HepG2 (cell line): Measurements from ENCODE around the gene PACSIN1. TPM values are rescaled to one million over a fixed set of nuclear protein-coding genes. Genes with fewer than 3 reads are reported as not detected.
A peak's percentile ranks its signal among the peaks of the same experiment; 100 is the strongest.

ENCODE experiments used
- ATAC-seq: fragments of 200-7000 bp; cut with Tn5 transposase; 3 replicates; pipeline ENCODE4 v1.9.1; 2020; ENCODE audit warnings: mild to moderate bottlenecking, moderate library complexity
- BruUV-seq: library from RNA; stranded (reverse); fragments of 400-500 nt; replicated peaks from 2 replicates; lab custom pipeline; 2021; lab: Mats Ljungman, UMichigan
- CTCF ChIA-PET: fragments of 300-600 bp; formaldehyde crosslinking; extraction: SDS; loops from one replicate; lab custom pipeline; 2021; ENCODE audit warnings: low total read pairs, inconsistent platforms, low intra/inter-chr PET ratio; lab: Yijun Ruan, JAX
- POLR2A ChIA-PET: fragments of 350-600 bp; sonication (Branson Sonifier 250); formaldehyde crosslinking; loops from one replicate; lab custom pipeline; 2020; ENCODE audit warnings: antibody characterized with exemption, inconsistent platforms; lab: Yijun Ruan, JAX
- DNase-seq: peaks from one replicate; pipeline ENCODE4 v3.0.0-alpha.2; 2015; ENCODE audit warnings: low spot score
- FAIRE-seq: peaks from 3 replicates; lab custom pipeline; 2011; peaks lifted over from hg19 to GRCh38; lab: Jason Lieb, UNC
- H2AFZ ChIP-seq: one replicate; pipeline ENCODE4 v1.6.1; 2011; ENCODE audit warnings: low read length, inconsistent platforms
- H3K27ac ChIP-seq: fragments of 300-600 bp; 3 replicates; pipeline ENCODE4 v1.8.0; 2011; ENCODE audit warnings: mixed run types, mild to moderate bottlenecking, mixed read lengths, low read length, inconsistent platforms; ENCODE audit not compliant: insufficient read depth; ENCODE audit errors: extremely low read length
- H3K27me3 ChIP-seq, 2 experiments: fragments of 200-600 bp in 1 of 2; 2 replicates in 1 of 2; 3 replicates in 1 of 2; pipeline versions ENCODE4 v1.6.0 to v1.8.0; 2011; ENCODE audit warnings: low read length in 2 of 2, mild to moderate bottlenecking in 2 of 2, moderate library complexity in 2 of 2, inconsistent platforms in 1 of 2; ENCODE audit not compliant: insufficient read depth in 2 of 2, control insufficient read depth in 1 of 2
- H3K36me3 ChIP-seq, 2 experiments: fragments of 200-600 bp in 1 of 2; replicated peaks in 1 of 2; 2 replicates in 1 of 2; 3 replicates in 1 of 2; pipeline versions ENCODE4 v1.5.1 to v1.8.0; 2011; ENCODE audit warnings: low read length in 2 of 2, inconsistent platforms in 1 of 2; ENCODE audit not compliant: insufficient read depth in 2 of 2, control insufficient read depth in 1 of 2
- H3K4me1 ChIP-seq: 2 replicates; pipeline ENCODE4 v1.5.1; 2012; ENCODE audit warnings: low read length, inconsistent platforms; ENCODE audit not compliant: insufficient read depth
- H3K4me2 ChIP-seq: 2 replicates; pipeline ENCODE4 v1.6.0; 2011; ENCODE audit warnings: low read depth, low read length, inconsistent platforms
- H3K4me3 ChIP-seq, 3 experiments: fragments of 200-600 bp in 1 of 3; sonication (generic), shearing (Covaris generic) in 1 of 3; replicated peaks in 1 of 3; 2 replicates each; pipeline ENCODE4 v1.5.1; 2011 to 2016; ENCODE audit warnings: low read length in 3 of 3, inconsistent platforms in 2 of 3, low read depth in 2 of 3, mild to moderate bottlenecking in 2 of 3, control low read depth in 1 of 3, mixed read lengths in 1 of 3; ENCODE audit not compliant: insufficient read depth in 1 of 3
- H3K79me2 ChIP-seq: one replicate; pipeline ENCODE4 v1.6.1; 2011; ENCODE audit warnings: low read length, inconsistent platforms; ENCODE audit not compliant: insufficient read depth
- H3K9ac ChIP-seq: 2 replicates; pipeline ENCODE4 v1.6.0; 2011; ENCODE audit warnings: mild to moderate bottlenecking, low read depth, low read length, inconsistent platforms; ENCODE audit not compliant: insufficient read depth
- H3K9me3 ChIP-seq: 2 replicates; pipeline ENCODE4 v1.5.1; 2012; ENCODE audit warnings: mild to moderate bottlenecking, low read length
- H4K20me1 ChIP-seq: 2 replicates; pipeline ENCODE4 v1.6.0; 2011; ENCODE audit warnings: inconsistent platforms, mild to moderate bottlenecking, low read length, moderate library complexity; ENCODE audit not compliant: insufficient read depth
- GLI4 ChIP-seq: sonication (generic); formaldehyde crosslinking; IDR thresholded peaks from 2 replicates; pipeline ENCODE4 v1.5.1; 2020; ENCODE audit warnings: missing genetic modification reagents, mild to moderate bottlenecking, moderate library complexity, borderline replicate concordance
- HNRNPL ChIP-seq: fragments of 200-400 bp; formaldehyde crosslinking; IDR thresholded peaks from 2 replicates; pipeline ENCODE4 v1.6.1; 2017; ENCODE audit warnings: mild to moderate bottlenecking, low read depth, low read length
- HOXA3 ChIP-seq: sonication (generic); formaldehyde crosslinking; IDR thresholded peaks from 2 replicates; pipeline ENCODE4 v1.5.0; 2020; ENCODE audit warnings: missing genetic modification reagents
- MED13 ChIP-seq: sonication (generic); formaldehyde crosslinking; IDR thresholded peaks from 2 replicates; pipeline ENCODE4 v1.5.0; 2020; ENCODE audit warnings: missing genetic modification reagents
- TEAD3 ChIP-seq: optimal IDR thresholded peaks from 2 replicates; pipeline ENCODE3; 2016; ENCODE audit warnings: borderline replicate concordance
- WGBS: methylation state at CpG from one replicate; pipeline ENCODE4 v1.1.6; 2017; ENCODE audit warnings: low lambda C conversion rate; 5-methylcytosine and 5-hydroxymethylcytosine counted together
- in situ Hi-C: cut with HindIII; loops from 2 replicates; pipeline ENCODE4 v1.10.0; 2017; ENCODE audit warnings: low pct_unique_long_range_greater_than_20kb; ENCODE audit not compliant: extremely low pct_ligation_motif_present
- intact Hi-C: fragments of 100-400 bp; cut with micrococcal nuclease; formaldehyde crosslinking; loops from one replicate; pipeline ENCODE4 v1.10.0; 2022; ENCODE audit not compliant: unreplicated experiment
- polyA plus RNA-seq, 8 experiments: library from polyadenylated mRNA; depleted of rRNA in 3 of 8; stranded (reverse) in 7 of 8; unstranded in 1 of 8; fragments of >200 nt; fragmentation: Illumina TruSeq in 4 of 8; extraction: Trizol in 4 of 8; gene quantifications; 2 replicates each; pipeline versions ENCODE4 v1.2.1 to v1.2.3, GENCODE V29; 2011 to 2016; ENCODE audit warnings: low read depth in 4 of 8, missing spikeins in 1 of 8, mixed read lengths in 1 of 8; ENCODE audit not compliant: insufficient read depth in 1 of 8
- total RNA-seq, 5 experiments: library from RNA; depleted of rRNA; stranded (reverse); fragments of >200 nt; fragmentation: Illumina TruSeq; extraction: Trizol; gene quantifications; 2 replicates each; pipeline ENCODE4 v1.2.3, GENCODE V29; 2016; ENCODE audit warnings: low read depth in 1 of 5

PACSIN1 gene
- total and polyA plus RNA-seq, 2 of the 13 experiments (the other 11 are each of a cell fraction or from before 2014, with no cell fraction given) = not detected

DNA sequence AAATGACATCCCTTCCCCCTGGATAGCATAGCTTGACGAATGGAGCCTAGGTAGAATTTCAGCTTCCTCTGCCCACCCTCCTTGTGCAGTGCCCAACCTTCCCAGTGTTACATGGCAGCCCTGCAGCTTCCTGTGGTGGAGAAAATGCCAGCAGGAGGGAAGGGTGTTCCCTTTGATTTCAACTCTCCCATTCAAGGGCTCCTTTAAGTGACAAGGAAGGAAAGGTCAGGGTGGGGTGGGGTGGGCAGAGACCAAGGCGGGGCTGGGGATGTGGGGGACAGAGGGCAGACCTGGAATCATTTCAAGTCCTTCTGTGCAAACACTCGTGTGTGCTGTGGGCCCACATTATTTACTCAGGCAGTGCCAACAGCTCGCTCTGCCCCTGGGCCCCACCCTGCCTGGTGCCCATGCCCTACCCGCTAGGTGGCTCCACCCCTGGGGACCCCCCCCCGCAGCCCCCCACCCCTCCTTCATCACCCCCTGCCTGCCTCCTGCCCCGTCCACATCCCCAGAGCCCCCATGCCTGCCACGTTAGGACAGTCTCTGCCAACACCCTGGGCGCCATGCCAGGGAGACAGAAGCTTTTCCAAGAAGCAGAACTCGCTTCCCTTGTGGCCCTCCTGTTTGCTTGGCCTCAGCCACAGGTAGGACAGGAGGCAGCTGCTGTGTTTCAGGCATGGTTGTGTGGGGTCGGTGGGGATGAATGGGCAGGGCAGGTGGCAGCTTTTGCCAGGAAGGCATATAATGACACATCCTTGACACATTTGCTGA lies 80.9 kb downstream of the PACSIN1 start:
- H3K9ac ChIP-seq = no peak overlapping the region
- FAIRE-seq = no peak
- H4K20me1 ChIP-seq = no peaks in the 10 kb centered on the region; the same call in 1 of the 2 replicates
- peaks cover 39 to 79% of the 10 kb centered on the region in 2 experiments for H3K27me3 ChIP-seq
- no peak for TF ChIP-seq MED13 (CRISPR knock-in tag)
- TF ChIP-seq HNRNPL = 0 out of 2 replicates have a peak, but pooled peaks have one; percentile 51
- no peak for ATAC-seq
- no peak for DNase-seq
- no peak overlapping the region for H3K4me2 ChIP-seq
- H3K27ac ChIP-seq = no peak overlapping the region
- 17% methylated on average over 10 of the region's 11 CpGs for WGBS
- H3K79me2 ChIP-seq = no peaks in the 10 kb centered on the region
- no peaks in the 10 kb centered on the region for H3K36me3 ChIP-seq
- no peak overlapping the region for H2AFZ ChIP-seq
- peaks cover 22% of the 10 kb centered on the region for H3K4me1 ChIP-seq
- ChIA-PET CTCF (no interaction called here), POLR2A (no interaction called here)
- H3K9me3 ChIP-seq = no peaks in the 10 kb centered on the region
- no TSS peak for BruUV-seq
- in situ Hi-C loops = no loop called here
- intact Hi-C loops = no loop called here
- no peak overlapping the region for H3K4me3 ChIP-seq

DNA sequence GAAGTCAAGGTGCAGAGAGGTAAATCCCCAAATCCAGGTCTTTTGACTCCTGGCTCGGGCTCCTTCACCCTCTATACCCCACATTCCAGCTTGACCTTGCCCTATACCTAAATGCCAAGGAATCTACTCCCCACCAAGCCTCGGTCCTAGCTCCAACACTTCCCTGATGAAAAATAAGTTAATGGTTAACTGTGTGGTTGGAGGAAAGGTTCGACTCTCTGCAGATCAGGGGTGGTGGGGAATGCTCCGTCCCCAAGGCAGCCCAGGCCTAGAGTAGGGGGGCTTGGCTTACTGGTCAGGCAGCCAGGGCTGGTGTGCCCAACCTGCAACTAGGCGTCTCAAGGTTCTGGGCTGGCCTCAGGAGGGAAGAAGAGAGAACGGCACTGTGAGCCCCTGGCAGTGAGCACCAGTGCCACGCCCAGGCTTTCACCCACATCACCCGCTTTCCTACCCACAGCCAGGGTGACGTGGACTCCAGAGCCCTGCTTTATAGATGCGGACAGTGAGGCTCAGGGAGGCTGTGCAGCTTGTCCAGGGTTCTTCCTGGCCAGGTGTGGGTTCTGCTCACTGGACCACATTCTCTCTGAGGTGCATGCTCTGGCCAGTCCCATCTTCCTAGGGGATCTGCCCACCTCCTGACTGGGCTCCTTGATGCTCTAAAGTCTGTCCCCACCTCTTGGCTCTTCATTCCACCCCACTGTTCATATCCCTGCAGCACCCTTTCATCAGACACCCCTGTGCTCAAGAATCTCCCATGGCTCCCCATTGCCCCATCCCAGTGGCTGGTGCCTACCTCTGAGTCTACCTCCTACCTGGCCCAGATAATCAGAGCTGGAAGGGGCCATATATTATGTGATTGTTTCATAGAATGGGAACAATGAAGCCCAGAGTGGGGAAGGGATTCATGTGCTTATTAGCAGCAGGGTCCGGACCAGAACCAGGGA lies 82.1 kb downstream of the PACSIN1 start:
- ATAC-seq (peak; percentile 15; the same call in 2 of the 3 replicates), FAIRE-seq (peak; percentile 32), DNase-seq (no peak)
- POLR2A ChIA-PET = no interaction called here
- peak overlapping the region; percentile 28; the same call in 1 of the 2 replicates for H3K4me2 ChIP-seq
- H3K9ac ChIP-seq = no peak overlapping the region
- CTCF ChIA-PET = no interaction called here
- H3K27me3 ChIP-seq = peaks cover 45 to 90% of the 10 kb centered on the region in 2 experiments
- in situ Hi-C loops (no loop called here), intact Hi-C loops (no loop called here)
- BruUV-seq = no TSS peak
- no peaks in the 10 kb centered on the region for H3K79me2 ChIP-seq
- H2AFZ ChIP-seq = no peak overlapping the region
- no peaks in the 10 kb centered on the region; the same call in 1 of the 2 replicates for H4K20me1 ChIP-seq
- peaks cover 22% of the 10 kb centered on the region for H3K4me1 ChIP-seq
- H3K4me3 ChIP-seq = no peak overlapping the region
- TF ChIP-seq TEAD3 (CRISPR knock-in tag) (peak; percentile 9), GLI4 (CRISPR knock-in tag) (no peak), HOXA3 (CRISPR knock-in tag) (no peak)
- WGBS = 22% methylated on average over 8 of the region's 11 CpGs
- H3K36me3 ChIP-seq = no peaks in the 10 kb centered on the region
- H3K9me3 ChIP-seq = no peaks in the 10 kb centered on the region
- H3K27ac ChIP-seq = no peak overlapping the region
